ENCODE measurements around the gene NHLH1.

DNA sequence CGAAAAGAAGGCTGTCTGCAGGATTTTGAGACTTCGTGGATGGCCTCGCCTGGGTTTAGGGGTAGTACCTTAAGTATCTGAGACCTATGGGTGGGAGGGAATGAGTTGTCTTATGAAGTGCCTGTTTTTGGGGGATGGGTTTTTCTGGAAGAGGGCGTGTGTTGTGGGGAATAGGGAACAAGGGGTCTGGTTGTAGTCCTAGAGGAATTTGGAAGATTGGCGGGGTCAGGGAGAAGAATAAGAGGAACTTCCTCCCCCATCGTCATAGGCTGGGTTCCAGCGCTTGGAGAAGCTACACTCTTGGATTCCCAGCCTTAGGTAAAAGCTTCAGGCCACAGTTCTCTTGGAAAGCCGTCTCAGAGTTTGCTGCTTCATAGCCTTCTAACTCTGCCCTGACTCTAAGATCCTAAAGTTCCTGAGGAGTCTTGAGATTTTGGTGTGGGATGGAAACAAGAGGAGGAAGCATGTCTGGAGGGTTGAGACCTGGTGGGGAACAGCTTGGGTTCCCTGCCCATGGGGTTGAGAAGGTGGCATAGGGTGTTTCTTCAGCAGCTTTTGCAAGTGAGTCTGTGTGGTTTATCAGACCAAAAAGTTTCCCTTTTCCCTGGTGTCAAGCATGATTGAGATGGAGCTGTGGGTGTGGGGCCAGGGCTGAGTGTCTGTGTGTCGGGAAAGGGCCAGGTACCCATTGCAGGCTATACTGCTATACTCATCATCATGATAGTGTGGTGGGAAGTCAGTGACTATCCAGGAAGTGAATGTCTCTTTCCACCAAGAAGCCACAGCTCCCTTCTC, 35.3 kb downstream of the NHLH1 start:
- TF ChIP-seq NR2F2 (IDR thresholded peaks at IDR 0.05), result no peak
- TF ChIP-seq, protein P1, sequence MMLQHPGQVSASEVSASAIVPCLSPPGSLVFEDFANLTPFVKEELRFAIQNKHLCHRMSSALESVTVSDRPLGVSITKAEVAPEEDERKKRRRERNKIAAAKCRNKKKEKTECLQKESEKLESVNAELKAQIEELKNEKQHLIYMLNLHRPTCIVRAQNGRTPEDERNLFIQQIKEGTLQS (IDR thresholded peaks at IDR 0.05), result no peak

Measured in liver (tissue), 1 donor.